Psoas muscle (tissue), 8 donors: Measurements from ENCODE around the gene STX2. TPM values are rescaled to one million over a fixed set of nuclear protein-coding genes. Genes with fewer than 3 reads are reported as not detected.
"Not testable (repeated sequence)": the region's sequence is repeated elsewhere in the genome, so short reads cannot be mapped to it uniquely, and the experiment has no call there.

ENCODE experiments used
- ATAC-seq, 4 donors: fragments of 200-7000 bp; cut with Tn5 transposase; one replicate each; pipeline ENCODE4 v1.9.1; 2020; ENCODE audit warnings: moderate library complexity in 3 of 4, mild to moderate bottlenecking in 2 of 4
- DNase-seq, 2 donors: peaks; one replicate each; pipeline ENCODE4 v3.0.0-alpha.2; 2020
- H3K27ac ChIP-seq: fragments of 200-600 bp; one replicate; pipeline ENCODE4 v1.8.0; 2022
- H3K27me3 ChIP-seq, 3 donors: fragments of 200-600 bp in 1 of 3; one replicate each; pipeline versions ENCODE4 v1.6.1 to v1.8.0; 2013 to 2022; ENCODE audit warnings: low read length in 2 of 3, mild to moderate bottlenecking in 2 of 3, moderate library complexity in 1 of 3; ENCODE audit not compliant: insufficient read depth in 3 of 3
- H3K36me3 ChIP-seq, 2 donors: fragments of 200-600 bp in 1 of 2; one replicate each; pipeline versions ENCODE4 v1.6.1 to v1.8.0; 2013 to 2022; ENCODE audit warnings: low read depth in 1 of 2, mild to moderate bottlenecking in 1 of 2, moderate library complexity in 1 of 2; ENCODE audit not compliant: insufficient read depth in 1 of 2
- H3K4me1 ChIP-seq: fragments of 200-600 bp; one replicate; pipeline ENCODE4 v1.8.0; 2022
- H3K4me3 ChIP-seq: fragments of 200-600 bp; one replicate; pipeline ENCODE4 v1.8.0; 2022; ENCODE audit warnings: mild to moderate bottlenecking
- H3K9me3 ChIP-seq: fragments of 200-600 bp; one replicate; pipeline ENCODE4 v1.8.0; 2022
- CTCF ChIP-seq: fragments of 200-600 bp; IDR thresholded peaks from one replicate; pipeline ENCODE4 v1.8.0; 2022; ENCODE audit warnings: antibody characterized with exemption
- WGBS, 3 donors: extraction: QIAGEN DNeasy Blood & Tissue Kit; methylation state at CpG; one replicate each; pipeline versions ENCODE4 v1.1.6 to v1.1.7; 2013; 5-methylcytosine and 5-hydroxymethylcytosine counted together
- intact Hi-C, 2 donors: fragments of 100-400 bp; cut with DNase I; formaldehyde crosslinking; loops; one replicate each; pipeline versions ENCODE4 v1.11.0 to v1.14.2; 2022
- polyA plus RNA-seq, 3 donors: library from polyadenylated mRNA; stranded (reverse); fragments of 200-250 nt; gene quantifications; one replicate each; pipeline ENCODE4 v1.2.3, GENCODE V29; 2013
- total RNA-seq, 4 donors: library from RNA; stranded (reverse); fragmentation: NEBNext Ultra II Directional in 2 of 4; extraction: Animal tissue kit (Norgen Biotek cat#: 25700) in 2 of 4; gene quantifications; one replicate each; pipeline versions ENCODE4 v1.2.1 to v1.2.4, GENCODE V29; 2021 to 2023
- donor health status: healthy with polysubstance abuse.
- donor health status: DM: no; HTN: no; CAD: no; lungs with moderate emphysema.
- donor health status: Bipolar disorder and iron deficiency.
- donor health status: healthy.
- donor health status: DM: yes; HTN: yes; CAD: no.
- donor health status: DM: no; HTN: no; CAD: no.
- donor health status: DM: no; HTN: no; CAD: no.
- donor health status: DM: yes; HTN: yes; CAD: no.

STX2 gene
- total and polyA plus RNA-seq, 7 donors = 5.4 to 11.3 (median 6.2) TPM

GRCh38 chr12:130850418-130851021 lies 11.5 kb upstream of the STX2 start:
- 79 to 82% (median 81%) methylated on average over 12 of the region's 12 CpGs for WGBS, 3 donors
- intact Hi-C loops = no loop called here

GRCh38 chr12:130849561-130850417 lies 10.7 kb upstream of the STX2 start:
- no peak for ATAC-seq
- H3K9me3 ChIP-seq = no peaks in the 10 kb centered on the region
- TF ChIP-seq CTCF = no peak
- no peaks in the 10 kb centered on the region for H3K4me1 ChIP-seq
- DNase-seq = no peak
- WGBS, 3 donors = 62 to 67% (median 64%) methylated on average over 7 of the region's 7 CpGs
- intact Hi-C loops = no loop called here
- no peaks in the 10 kb centered on the region for H3K36me3 ChIP-seq
- no peak overlapping the region for H3K27ac ChIP-seq
- H3K4me3 ChIP-seq = no peak overlapping the region
- H3K27me3 ChIP-seq = peaks cover 0 to 13% (median 0%) of the 10 kb centered on the region in 3 donors

More at GRCh38 chr12:130850418-130851021, 11.5 kb upstream of the STX2 start:
- H3K27ac ChIP-seq = no peak overlapping the region
- no peaks in the 10 kb centered on the region for H3K9me3 ChIP-seq
- no peak for ATAC-seq
- TF ChIP-seq CTCF = no peak
- H3K36me3 ChIP-seq = no peaks in the 10 kb centered on the region
- H3K4me3 ChIP-seq = no peak overlapping the region
- no peak for DNase-seq
- H3K27me3 ChIP-seq = peaks cover 0 to 13% (median 0%) of the 10 kb centered on the region in 3 donors
- H3K4me1 ChIP-seq = no peaks in the 10 kb centered on the region

DNA sequence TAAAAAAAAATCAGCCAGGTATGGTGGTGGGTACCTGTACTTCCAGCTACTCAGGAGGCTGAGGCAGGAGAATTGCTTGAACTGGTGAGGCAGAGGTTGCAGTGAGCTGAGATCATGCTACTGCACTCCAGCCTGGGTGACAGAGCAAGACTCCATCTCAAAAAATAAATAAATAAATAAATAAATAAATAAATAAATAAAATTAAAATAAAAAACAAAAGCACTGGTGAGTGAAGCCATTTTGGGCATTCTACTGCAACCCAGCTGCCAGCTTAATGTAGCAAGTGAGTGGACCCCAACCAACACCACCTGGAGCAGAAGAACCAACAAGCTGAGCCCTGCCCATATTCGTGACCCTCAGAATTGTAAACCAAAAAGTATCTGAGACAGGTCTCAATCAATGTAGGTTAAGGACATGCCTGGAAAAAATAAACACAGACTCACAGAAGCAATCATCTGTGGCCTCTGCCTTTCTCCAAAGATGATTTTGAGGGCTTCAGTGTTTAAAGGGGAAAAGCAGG lies 9.8 kb upstream of the STX2 start:
- H3K27ac ChIP-seq, H3K9me3 ChIP-seq, H3K4me3 ChIP-seq, ATAC-seq, DNase-seq, H3K4me1 ChIP-seq, H3K27me3 ChIP-seq, H3K36me3 ChIP-seq, intact Hi-C loops: not testable (repeated sequence)
- WGBS, 3 donors = 88 to 97% (median 96%) methylated on average over 1 of the region's 1 CpG

DNA sequence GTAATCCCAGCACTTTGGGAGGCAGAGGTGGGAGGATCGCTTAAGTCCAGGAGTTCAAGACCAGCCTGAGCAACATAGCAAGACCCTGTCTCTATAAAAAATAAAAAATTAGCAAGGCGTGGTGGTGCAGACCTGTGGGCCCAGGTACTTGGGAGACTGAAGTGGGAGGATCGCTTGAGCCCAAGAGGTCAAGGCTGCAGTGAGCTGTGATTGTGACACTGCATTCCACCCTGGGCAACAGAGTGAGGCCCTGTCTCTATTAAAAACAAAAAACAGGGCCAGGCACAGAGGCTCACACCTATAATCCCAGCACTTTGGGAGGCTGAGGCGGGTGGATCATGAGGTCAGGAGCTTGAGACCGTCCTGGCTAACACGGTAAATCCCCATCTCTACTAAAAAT lies 9.1 kb upstream of the STX2 start:
- H3K27ac ChIP-seq, H3K4me1 ChIP-seq, H3K36me3 ChIP-seq, intact Hi-C loops, DNase-seq, H3K4me3 ChIP-seq, H3K9me3 ChIP-seq, ATAC-seq, H3K27me3 ChIP-seq: not testable (repeated sequence)
- 88 to 97% (median 94%) methylated on average over 6 of the region's 6 CpGs for WGBS, 3 donors

DNA sequence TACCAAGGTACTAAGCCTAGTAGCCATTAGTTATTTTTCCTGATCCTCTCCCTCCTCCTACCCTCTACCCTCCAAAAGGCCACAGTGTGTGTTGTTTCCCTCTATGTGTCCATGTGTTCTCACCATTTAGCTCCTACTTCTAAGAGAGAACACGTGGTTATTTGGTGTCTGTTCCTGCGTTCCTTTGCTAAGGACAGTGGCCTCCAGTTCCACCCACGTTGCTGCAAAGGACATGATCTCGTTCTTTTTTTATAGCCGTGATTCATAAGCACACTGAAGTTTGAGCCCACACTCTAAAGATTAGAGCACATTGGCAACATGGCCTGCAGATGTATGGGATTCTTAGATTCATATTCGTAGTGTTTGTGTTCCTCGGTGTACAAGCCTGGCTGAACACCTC lies 8.1 kb upstream of the STX2 start:
- DNase-seq (no peak), ATAC-seq (peak in 3 of 4 donors; percentile 22 to 62 (median 41))
- Histone ChIP-seq H3K4me3 (no peak overlapping the region), H3K4me1 (no peaks in the 10 kb centered on the region), H3K27ac (no peak overlapping the region), H3K36me3 (no peaks in the 10 kb centered on the region), H3K9me3 (no peaks in the 10 kb centered on the region), H3K27me3 (no peaks in the 10 kb centered on the region)
- WGBS, 3 donors = 42 to 52% (median 50%) methylated on average over 7 of the region's 7 CpGs
- TF ChIP-seq CTCF = no peak
- intact Hi-C loops = no loop called here
